ENCODE measurements around the gene OXCT2. TPM values are rescaled to one million over a fixed set of nuclear protein-coding genes. Genes with fewer than 3 reads are reported as not detected.
"Not testable (repeated sequence)": the region's sequence is repeated elsewhere in the genome, so short reads cannot be mapped to it uniquely, and the experiment has no call there.

Gene OXCT2
- total RNA-seq, 1 experiment from 2014 or later: 6.4 TPM

GRCh38 chr1:39788758-39789570 lies 17.8 kb upstream of the OXCT2 start, which contains the start of gene BMP8B:
Gene BMP8B, minus strand, starts transcription at chr1:39788865. Its CDS starts 380 bp downstream, at chr1:39788485.
- no TSS peak for BruUV-seq (replicated peaks)
- H3K4me3 Mint-ChIP-seq (ENCODE audit: unreplicated experiment): peak within 1 kb of the TSS; percentile 86
- intact Hi-C loops (cut with micrococcal nuclease; ENCODE audit: unreplicated experiment): no loop called here
- H3K4me1 Mint-ChIP-seq (ENCODE audit: low read depth, unreplicated experiment): no peaks in the 10 kb centered on the region
- H3K36me3 Mint-ChIP-seq (ENCODE audit: insufficient read depth, unreplicated experiment): peaks cover 6% of the 10 kb centered on the region
- TF ChIP-seq CTCF (IDR thresholded peaks at IDR 0.05; ENCODE audit: insufficient read depth in 1 of 2, low read depth in 1 of 2, low read length in 1 of 2, severe bottlenecking in 1 of 2, unreplicated experiment in 1 of 2): no peak
- POLR2A ChIA-PET: interaction anchor here (0.6 kb wide), 1 partner anchor 112 kb away, joined by 3 read pairs; no protein-coding TSS in a partner anchor
- Histone ChIP-seq H3K4me3 (ENCODE audit: low read depth, low read length) (peak within 1 kb of the TSS; percentile 67), H3K36me3 (ENCODE audit: control insufficient read depth, insufficient read depth, low read length) (no peaks in the 10 kb centered on the region), H3K4me1 (no peaks in the 10 kb centered on the region), H3K27me3 (replicated peaks; ENCODE audit: control insufficient read depth, insufficient read depth, low read length) (no peaks in the 10 kb centered on the region), H3K9me3 (no peaks in the 10 kb centered on the region)
- peak within 1 kb of the TSS; percentile 48 for H3K27ac Mint-ChIP-seq (ENCODE audit: unreplicated experiment)
- DNase-seq: peak; percentile 68 to 78
- H3K9me3 Mint-ChIP-seq (ENCODE audit: unreplicated experiment): no peaks in the 10 kb centered on the region
- no peaks in the 10 kb centered on the region for H3K27me3 Mint-ChIP-seq (ENCODE audit: insufficient read depth, unreplicated experiment)
- CTCF ChIA-PET: interaction anchor here (0.6 kb wide), 1 partner anchor 37 kb away, joined by 3 read pairs; no protein-coding TSS in a partner anchor

- Mint-ChIP-seq H3K4me1 (ENCODE audit: low read depth, unreplicated experiment) (no peaks in the 10 kb centered on the region), H3K27me3 (ENCODE audit: insufficient read depth, unreplicated experiment) (no peaks in the 10 kb centered on the region), H3K9me3 (ENCODE audit: unreplicated experiment) (no peaks in the 10 kb centered on the region), H3K36me3 (ENCODE audit: insufficient read depth, unreplicated experiment) (peaks cover 6% of the 10 kb centered on the region), H3K4me3 (ENCODE audit: unreplicated experiment) (peak overlapping the region; percentile 86), H3K27ac (ENCODE audit: unreplicated experiment) (no peak overlapping the region)
- no peak for TF ChIP-seq CTCF (IDR thresholded peaks at IDR 0.05; ENCODE audit: insufficient read depth in 1 of 2, low read depth in 1 of 2, low read length in 1 of 2, severe bottlenecking in 1 of 2, unreplicated experiment in 1 of 2)
- BruUV-seq (replicated peaks): no TSS peak
- H3K4me3 ChIP-seq (ENCODE audit: low read depth, low read length): peak overlapping the region; percentile 67
- no peaks in the 10 kb centered on the region for H3K27me3 ChIP-seq (replicated peaks; ENCODE audit: control insufficient read depth, insufficient read depth, low read length)
- POLR2A ChIA-PET: interaction anchor here (0.6 kb wide), 1 partner anchor 113 kb away, joined by 3 read pairs; no protein-coding TSS in a partner anchor
- no peaks in the 10 kb centered on the region for H3K4me1 ChIP-seq
- no peaks in the 10 kb centered on the region for H3K36me3 ChIP-seq (ENCODE audit: control insufficient read depth, insufficient read depth, low read length)
- CTCF ChIA-PET: no interaction called here
- intact Hi-C loops (cut with micrococcal nuclease; ENCODE audit: unreplicated experiment): no loop called here
- DNase-seq: no peak
- no peaks in the 10 kb centered on the region for H3K9me3 ChIP-seq
Observed at GRCh38 chr1:39788426-39788757, 17.2 kb upstream of the OXCT2 start.

- H3K9me3 ChIP-seq; H3K4me1 Mint-ChIP-seq (ENCODE audit: low read depth, unreplicated experiment); H3K27me3 Mint-ChIP-seq (ENCODE audit: insufficient read depth, unreplicated experiment); H3K27me3 ChIP-seq (replicated peaks; ENCODE audit: control insufficient read depth, insufficient read depth, low read length); H3K36me3 Mint-ChIP-seq (ENCODE audit: insufficient read depth, unreplicated experiment); H3K27ac Mint-ChIP-seq (ENCODE audit: unreplicated experiment); intact Hi-C loops (cut with micrococcal nuclease; ENCODE audit: unreplicated experiment); DNase-seq; H3K9me3 Mint-ChIP-seq (ENCODE audit: unreplicated experiment); H3K36me3 ChIP-seq (ENCODE audit: control insufficient read depth, insufficient read depth, low read length); CTCF ChIA-PET; BruUV-seq (replicated peaks); H3K4me1 ChIP-seq: not testable (repeated sequence)
- H3K4me3 ChIP-seq (ENCODE audit: low read depth, low read length): peak overlapping the region; percentile 67
- POLR2A ChIA-PET: interaction anchor here (0.6 kb wide), 1 partner anchor 113 kb away, joined by 3 read pairs; no protein-coding TSS in a partner anchor
- H3K4me3 Mint-ChIP-seq (ENCODE audit: unreplicated experiment): peak overlapping the region; percentile 61
Observed at GRCh38 chr1:39787964-39788363, 16.8 kb upstream of the OXCT2 start.
